Measurements from ENCODE around the gene HTR3A.

The HTR3A gene

DNA sequence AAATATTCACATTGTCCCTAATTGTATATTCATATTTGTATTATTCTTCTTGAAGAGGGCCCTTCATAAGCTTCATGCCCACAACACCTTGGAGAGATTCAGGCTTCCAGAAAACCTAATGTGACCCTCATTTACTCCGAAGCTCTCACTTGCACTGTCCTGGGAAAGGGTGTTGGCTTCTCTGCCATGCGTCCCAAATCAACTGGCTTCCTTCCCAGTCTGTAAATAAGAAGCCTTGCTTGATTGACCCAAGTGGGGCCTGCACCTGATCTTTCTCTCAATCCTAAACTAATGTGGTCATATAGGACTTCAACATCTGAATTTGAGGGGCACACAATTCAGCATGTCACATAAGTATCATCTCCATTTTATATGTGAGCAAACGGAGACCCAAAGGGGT lies 44.1 kb downstream of the HTR3A start:
- no peak for DNase-seq (ENCODE audit: low spot score)

DNA sequence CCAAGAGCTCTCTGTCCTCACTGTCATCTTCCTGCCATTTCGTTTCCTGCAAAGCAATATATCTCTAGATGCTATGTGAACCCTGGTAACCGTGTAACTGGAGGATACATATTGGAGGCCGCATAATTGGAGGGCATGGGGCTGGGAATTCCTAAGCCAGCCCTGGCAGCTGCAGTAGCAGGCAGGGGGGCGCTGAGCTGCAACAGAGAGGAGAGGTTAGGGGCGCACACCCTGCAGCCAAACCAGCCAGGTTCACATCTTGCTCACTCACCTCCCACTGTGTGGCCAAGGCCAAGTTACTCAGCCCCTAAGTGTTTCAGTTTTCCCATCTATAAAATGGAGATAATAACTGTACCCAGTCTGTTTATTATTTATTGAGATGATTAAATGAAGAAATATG lies 44.7 kb downstream of the HTR3A start:
- no peak for DNase-seq (ENCODE audit: low spot score)

DNA sequence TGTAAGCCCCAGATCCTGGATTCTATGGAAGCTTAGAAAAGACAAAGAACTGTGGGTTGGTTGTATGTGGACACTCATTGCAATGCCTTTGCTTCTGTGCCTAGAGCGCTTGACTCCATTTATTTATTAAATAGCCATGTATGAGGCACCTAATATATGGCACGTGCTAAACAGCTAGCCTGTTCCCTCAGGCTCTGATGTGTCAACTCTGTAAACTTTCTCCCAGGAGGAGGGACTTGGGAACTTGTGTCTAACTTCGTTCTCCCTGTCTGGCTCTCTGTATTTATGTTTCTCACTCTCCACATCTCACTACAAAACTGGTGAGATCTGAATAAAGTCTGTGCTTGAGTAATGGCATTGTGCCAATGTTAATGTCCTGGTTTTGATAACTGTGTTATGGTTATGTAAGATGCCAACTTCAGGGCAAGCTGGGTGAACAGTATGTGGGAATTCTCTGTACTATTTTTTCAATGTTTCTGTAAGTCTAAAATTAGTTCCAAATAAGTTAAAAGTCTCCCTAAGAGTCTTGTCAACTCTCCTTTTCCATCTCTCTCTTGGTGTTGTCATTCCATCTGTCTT lies 50.5 kb downstream of the HTR3A start:
- DNase-seq (ENCODE audit: low spot score), result no peak

DNA sequence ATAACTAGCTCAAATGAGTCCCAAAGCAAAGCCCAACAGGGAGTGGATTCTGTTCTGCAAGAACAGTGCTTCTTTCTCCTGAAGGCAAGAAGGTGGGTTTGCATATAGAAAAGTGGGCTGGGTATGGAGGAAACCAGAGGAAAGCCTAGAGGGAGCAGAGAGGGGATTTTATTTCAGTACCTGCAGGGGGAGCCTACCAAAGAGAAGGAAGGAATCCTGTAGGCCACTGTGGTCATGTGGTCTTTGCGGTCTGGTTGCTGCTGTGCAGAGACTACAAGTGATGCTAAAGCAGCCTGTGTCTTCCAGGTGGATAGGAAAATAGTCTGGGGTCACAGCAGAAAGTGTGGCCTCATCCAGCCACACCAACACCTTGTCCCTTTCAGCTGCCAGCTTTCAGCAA lies 51.4 kb downstream of the HTR3A start:
- DNase-seq (ENCODE audit: low spot score), result no peak

DNA sequence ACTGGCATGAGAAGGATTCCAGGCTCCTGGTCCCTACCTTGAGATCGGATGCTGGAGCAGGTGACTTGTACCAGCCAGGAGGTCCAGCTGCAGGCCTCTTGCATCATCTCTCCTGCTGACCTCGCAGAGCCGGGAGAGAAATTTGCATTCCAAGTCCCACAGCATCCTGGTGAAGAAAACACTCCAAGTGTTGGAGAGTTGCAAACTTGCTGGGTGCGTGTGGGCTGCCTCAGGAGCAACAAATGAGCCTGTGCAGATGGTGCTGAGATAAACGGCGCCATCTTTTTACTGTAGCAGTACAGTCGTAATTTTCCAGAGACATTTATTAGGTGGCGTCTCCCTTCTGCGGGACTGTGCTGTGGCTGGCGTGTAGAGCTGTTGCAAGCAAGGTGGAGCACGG lies 52.5 kb downstream of the HTR3A start:
- DNase-seq (ENCODE audit: low spot score), result no peak

DNA sequence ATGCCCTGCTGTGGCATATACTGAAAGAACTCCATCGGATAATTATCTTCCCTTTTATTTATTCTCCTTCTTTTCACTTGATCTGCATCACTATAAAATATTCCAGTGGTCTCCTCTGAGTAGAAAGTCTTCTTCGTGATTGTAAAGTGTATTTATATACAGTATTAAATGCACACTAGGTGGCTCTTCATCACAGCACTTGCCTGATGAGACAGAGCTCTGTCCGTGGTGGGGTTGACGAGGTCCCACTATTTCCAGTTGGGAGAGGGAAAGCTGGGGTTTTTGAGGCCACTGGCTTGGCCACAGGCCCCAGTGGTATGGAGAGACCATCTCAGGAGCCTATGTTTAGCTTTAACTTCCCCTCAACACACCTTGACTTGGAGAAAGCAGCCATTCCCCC lies 53.0 kb downstream of the HTR3A start:
- DNase-seq (ENCODE audit: low spot score), result no peak

DNA sequence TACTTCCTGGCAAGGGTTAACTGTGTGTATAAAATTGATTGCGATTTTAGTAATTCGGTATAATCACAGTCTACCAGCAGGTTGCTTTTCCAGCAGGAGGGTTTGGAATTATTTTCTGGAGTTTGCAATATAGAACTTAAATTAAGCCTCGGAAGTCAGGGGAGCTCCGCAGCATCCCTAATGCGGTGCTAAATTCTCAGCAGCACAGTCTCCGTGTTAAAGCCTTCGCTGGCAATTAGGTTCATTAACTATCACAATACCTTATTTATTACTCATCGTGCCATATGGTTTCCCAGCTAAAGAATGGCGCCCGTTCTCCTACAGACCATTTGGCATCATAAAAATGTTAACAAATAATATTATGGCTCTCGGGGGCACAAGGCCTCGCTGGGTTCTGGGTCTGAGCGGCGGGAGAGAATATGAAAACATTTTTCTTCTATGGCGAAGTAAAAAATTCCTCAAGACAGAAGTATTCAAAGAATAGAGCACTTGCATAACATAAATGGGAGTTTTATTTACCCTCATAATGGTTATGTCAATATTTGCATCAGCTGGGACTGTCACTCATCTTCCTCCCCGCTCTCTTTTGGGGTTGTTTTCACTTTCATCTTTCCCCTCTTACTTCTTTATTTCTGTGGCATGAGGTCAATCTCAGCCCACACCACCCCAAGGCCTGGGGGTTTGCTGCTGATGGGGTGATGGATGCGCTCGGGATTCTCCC lies 56.5 kb downstream of the HTR3A start:
- no peak for DNase-seq (ENCODE audit: low spot score)

DNA sequence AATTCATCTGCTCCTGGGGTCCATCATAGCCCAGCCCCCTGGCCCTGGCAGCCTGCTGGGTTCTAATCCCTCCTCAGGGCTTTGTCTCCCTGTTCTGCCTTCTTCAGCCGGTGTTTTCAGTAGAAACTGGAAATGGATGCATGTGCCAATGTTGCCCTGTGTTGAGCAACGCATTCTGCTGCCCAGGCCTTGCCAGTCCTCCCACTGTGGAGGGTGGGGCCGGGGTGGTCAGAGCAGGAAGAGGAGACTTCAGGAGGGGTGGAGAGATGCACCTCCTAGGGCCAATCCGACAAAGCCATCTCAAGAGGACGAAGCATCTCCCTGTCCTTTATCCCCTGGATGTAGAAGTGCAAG lies 57.0 kb downstream of the HTR3A start:
- no peak for DNase-seq (ENCODE audit: low spot score)

DNA sequence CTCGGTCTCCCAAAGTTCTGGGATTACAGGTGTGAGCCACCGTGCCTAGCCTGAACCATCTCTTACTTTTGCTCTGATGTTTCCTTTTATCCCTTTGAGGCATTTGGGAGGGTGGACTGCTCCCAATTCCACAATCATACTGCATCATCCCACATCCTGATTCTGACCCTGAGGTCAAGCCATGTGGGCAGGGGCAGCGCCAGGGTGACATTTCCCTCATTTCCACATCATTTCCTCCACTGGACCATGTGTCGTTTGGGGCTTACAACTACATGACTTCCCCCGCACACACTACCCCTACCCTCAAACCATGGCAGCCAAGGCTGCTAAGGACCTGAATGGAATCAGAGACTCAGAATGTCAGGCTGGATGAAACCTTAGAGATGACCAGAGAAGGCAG lies 58.2 kb downstream of the HTR3A start:
- no peak for DNase-seq (ENCODE audit: low spot score)

DNA sequence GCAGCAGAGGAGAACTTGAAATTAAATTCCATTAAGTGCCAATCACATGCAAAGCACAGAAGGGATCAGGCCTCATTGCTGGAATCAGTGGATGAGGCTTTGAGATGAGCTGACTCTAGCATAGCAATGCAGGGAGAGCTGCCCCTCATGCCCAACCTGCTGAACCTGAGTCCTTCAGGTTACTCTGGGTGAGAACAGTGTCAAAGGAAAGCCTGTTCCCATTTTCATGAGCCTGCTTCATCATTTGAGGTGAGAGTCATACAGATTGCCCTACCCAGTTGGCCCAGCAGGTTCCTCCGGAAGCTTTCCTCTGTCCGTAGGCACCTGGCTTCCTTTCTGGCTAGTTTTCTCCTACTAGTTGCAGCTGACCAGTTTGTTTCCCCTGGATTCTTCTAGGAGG lies 58.7 kb downstream of the HTR3A start:
- DNase-seq (ENCODE audit: low spot score), result no peak

DNA sequence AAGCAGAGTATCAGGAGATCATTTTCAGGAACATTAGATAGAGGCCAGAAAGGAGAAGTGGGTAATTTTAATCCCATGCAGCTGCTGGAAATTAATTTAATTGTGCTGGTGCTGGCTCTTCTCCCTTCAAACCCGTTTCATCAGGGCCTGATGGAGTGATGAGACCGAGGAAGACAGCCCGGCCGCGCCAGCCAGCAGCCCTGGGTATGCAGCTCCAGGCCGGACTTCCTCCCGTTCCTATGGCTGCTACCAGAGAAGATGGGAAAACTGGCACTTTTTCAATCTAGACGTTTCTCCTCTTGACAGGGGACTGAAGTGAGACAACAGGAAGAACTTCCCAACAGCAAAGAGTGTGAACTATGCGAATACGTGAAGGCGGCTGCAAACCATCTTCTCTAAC lies 60.0 kb downstream of the HTR3A start:
- no peak for DNase-seq (ENCODE audit: low spot score)

- DNase-seq (ENCODE audit: low spot score), result peak; percentile 89
Measured at GRCh38 chr11:114036147-114036811, 61.4 kb downstream of the HTR3A start.

GRCh38 chr11:114036958-114037357 lies 62.0 kb downstream of the HTR3A start:
- no peak for DNase-seq (ENCODE audit: low spot score)

GRCh38 chr11:114039551-114039950 lies 64.6 kb downstream of the HTR3A start:
- no peak for DNase-seq (ENCODE audit: low spot score)

Measured in AG20443 (cell line).